Measurements from ENCODE around the gene CCDC148.

The CCDC148 gene

DNA sequence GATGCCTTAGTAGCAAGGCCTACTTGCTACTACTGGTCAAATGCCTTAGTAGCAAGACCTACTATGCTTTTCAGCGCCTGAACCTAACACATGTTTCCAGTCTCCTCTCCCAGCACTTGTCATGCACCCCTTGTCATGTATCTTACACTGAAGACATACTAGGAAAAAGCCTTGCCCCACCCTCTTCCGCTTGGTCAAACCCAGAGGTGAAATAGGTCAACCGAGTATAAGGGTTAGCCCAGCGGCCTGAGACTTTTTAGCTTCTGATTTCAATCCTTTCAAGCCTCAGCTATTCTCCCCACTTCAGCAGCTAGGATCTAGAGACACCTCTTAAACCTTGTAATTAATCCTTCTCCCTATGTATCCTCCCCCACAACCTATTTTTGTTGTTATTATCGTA lies 281.6 kb downstream of the CCDC148 start:
- DNase-seq (ENCODE audit: low read depth), result no peak
- H3K4me3 ChIP-seq (ENCODE audit: low read length), result no peak overlapping the region
- TF ChIP-seq, protein P1, sequence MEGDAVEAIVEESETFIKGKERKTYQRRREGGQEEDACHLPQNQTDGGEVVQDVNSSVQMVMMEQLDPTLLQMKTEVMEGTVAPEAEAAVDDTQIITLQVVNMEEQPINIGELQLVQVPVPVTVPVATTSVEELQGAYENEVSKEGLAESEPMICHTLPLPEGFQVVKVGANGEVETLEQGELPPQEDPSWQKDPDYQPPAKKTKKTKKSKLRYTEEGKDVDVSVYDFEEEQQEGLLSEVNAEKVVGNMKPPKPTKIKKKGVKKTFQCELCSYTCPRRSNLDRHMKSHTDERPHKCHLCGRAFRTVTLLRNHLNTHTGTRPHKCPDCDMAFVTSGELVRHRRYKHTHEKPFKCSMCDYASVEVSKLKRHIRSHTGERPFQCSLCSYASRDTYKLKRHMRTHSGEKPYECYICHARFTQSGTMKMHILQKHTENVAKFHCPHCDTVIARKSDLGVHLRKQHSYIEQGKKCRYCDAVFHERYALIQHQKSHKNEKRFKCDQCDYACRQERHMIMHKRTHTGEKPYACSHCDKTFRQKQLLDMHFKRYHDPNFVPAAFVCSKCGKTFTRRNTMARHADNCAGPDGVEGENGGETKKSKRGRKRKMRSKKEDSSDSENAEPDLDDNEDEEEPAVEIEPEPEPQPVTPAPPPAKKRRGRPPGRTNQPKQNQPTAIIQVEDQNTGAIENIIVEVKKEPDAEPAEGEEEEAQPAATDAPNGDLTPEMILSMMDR (IDR thresholded peaks at IDR 0.05; ENCODE audit: insufficient read depth, low read depth, low read length, missing control alignments), result no peak

DNA sequence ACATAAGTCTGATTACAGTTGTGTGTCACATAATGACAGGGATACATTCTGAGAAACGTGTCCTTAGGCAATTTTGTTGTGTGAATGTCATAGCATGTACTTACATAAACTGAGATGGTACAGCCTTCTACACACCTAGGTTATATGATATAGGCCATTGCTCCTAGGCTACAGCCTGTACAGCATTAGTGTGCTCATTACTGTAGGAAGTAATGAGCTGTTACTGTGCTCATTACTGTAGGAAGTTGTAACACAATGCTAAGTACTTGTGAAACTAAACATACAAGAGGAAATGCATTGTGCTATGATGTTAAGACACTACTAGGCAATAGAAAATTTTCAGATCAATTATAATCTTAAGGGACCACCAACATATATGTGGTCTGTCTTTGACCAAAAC lies 282.1 kb downstream of the CCDC148 start:
- H3K4me3 ChIP-seq (ENCODE audit: low read length), result no peak overlapping the region
- TF ChIP-seq, protein P1 (IDR thresholded peaks at IDR 0.05; ENCODE audit: insufficient read depth, low read depth, low read length, missing control alignments), result no peak
- DNase-seq (ENCODE audit: low read depth), result no peak

DNA sequence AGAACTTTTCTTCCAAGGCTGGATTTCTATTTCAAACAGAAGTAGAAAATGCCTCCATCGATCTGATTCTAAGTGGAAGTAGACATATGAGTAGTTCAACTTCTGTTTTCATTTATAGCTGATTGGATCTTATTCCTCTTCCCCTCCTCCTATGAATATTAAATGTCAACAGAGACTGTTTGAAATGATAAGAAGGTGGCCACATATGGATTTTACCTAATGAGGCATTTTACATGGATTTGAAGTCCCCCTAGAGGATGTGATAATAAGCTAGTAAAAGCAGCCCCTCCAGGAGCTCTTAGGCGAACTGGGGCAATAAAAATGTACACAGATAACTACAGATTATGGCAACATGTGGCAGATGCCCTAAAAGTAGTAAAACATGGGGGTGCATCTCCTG lies 283.8 kb downstream of the CCDC148 start:
- TF ChIP-seq, protein P1 (IDR thresholded peaks at IDR 0.05; ENCODE audit: insufficient read depth, low read depth, low read length, missing control alignments), result no peak
- DNase-seq (ENCODE audit: low read depth), result no peak
- no peak overlapping the region for H3K4me3 ChIP-seq (ENCODE audit: low read length)

DNA sequence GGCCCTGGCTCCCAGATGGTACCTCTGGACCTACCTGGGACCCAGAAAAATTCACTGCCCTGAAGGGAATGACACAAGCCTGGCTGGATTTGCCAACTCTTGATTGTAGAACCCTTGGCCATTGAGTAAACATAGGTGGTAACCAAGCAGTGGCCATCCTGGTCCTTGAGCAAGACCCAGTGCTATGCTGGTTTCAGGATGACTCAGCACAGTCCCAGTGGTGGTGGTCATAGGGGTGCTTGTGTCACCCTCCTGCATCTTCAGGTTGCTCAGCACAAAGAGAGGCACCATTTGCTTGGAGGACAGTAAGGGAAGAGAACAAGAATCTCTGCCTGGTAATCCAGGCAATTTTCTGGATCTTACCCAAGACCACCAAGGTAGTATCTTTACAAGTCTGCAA lies 302.0 kb downstream of the CCDC148 start:
- TF ChIP-seq, protein P1 (IDR thresholded peaks at IDR 0.05; ENCODE audit: insufficient read depth, low read depth, low read length, missing control alignments), result no peak
- no peak overlapping the region for H3K4me3 ChIP-seq (ENCODE audit: low read length)
- no peak for DNase-seq (ENCODE audit: low read depth)

DNA sequence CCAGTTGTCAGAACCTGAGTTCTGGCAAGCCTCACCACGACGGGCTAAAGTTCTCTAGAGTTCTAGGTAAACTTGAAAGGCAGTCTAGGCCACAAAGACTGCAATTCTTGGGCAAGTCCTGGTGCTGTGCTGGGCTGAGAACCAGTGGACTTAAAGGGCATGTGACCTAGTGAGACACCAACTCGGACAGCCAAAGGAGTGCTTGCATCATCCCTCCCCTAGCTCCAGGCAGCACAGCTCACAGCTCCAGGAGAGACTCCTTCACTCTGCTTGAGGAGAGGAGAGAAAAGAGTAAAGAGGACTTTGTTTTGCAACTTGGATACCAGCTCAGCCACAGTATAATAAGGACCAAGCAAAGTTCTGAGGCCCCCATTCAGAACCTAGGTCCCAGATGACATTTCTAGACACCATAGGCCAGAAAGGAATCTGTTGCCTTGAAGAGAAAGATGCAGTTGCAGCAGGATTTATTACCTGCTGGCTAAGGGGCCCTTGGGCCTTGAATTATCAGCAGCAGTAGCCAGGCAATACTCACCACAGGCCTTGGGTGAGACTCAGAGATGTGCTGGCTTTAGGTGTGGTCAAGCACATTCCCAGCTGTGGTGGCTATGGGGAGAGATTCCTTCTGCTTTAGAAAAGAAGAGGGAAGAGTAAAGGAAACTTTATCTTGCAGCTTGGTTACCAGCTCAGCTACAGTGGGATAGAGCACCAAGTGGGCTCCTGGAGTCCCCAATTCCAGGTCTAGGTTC lies 303.1 kb downstream of the CCDC148 start:
- no peak overlapping the region for H3K4me3 ChIP-seq (ENCODE audit: low read length)
- TF ChIP-seq, protein P1 (IDR thresholded peaks at IDR 0.05; ENCODE audit: insufficient read depth, low read depth, low read length, missing control alignments), result no peak
- no peak for DNase-seq (ENCODE audit: low read depth)

DNA sequence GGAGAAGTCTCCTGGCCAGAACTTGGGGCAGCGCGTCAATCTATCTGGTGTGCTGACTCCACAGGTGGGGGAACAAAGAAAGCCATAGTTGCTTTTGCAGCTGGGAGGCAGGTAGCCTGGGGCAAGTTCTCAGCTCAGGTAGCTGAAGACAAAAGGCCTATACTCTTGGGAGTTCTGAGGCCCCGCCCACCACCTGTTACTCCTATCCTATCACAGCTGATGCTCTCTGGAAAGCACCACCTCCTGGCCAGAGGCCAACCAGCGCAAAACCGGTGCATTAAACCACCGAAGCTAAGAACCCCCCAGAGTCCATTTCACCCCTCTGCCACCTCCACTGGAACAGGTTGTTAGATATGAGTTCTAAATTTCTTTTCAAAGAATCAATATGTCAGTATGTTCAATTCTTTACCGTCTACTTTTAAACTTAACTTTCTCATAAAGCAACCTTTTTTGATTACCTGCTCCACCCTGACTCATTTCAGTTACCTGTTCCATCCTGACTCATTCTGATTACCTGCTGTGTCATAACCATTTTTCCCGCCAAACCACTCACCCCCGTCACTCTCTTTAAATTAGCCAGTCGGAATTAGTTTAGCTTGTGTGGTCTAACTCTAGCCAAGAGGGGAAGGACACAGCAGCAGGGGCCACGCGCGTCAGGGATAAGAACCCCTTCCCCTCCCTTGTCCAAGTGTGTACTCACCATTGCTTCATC lies 311.5 kb downstream of the CCDC148 start:
- no peak overlapping the region for H3K4me3 ChIP-seq (ENCODE audit: low read length)
- DNase-seq (ENCODE audit: low read depth), result peak; percentile 71
- TF ChIP-seq, protein P1 (IDR thresholded peaks at IDR 0.05; ENCODE audit: insufficient read depth, low read depth, low read length, missing control alignments), result no peak

All from epithelial cell of esophagus (primary cell).